ENCODE measurements around the gene SYNPO. TPM values are rescaled to one million over a fixed set of nuclear protein-coding genes. Genes with fewer than 3 reads are reported as not detected.

SYNPO gene
- total and polyA plus RNA-seq, 4 donors = 10.3 to 111 (median 42.4) TPM

DNA sequence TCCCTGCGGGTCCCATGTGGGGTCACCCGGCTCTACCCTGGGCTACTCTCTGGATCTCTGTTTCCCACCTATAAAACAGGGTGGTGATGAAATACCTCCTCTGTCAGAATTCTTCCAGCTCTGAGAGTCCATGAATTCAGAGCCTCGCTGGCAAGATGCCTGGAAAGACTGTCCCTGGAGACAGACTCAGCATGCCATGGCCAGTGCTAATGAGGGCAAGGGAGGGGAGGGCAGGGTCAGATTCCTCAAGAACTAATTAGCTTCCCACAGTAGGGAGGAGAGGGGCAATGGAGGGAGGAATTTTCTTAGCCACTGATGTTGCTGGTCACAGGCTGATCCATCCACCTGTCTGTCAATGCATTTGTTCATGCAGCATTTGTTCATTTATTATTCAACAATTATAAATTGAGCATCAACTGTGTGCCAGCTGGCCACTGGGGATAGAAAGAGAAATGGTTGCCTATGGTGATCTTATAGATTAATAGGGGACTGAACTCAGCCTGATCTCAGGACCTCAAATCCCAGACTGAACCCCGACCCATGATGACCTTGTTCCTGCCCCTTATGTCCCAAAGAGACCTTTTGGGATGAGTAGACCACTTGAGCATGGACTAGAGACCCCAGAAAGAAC, 4.7 kb downstream of the SYNPO start:
- Histone ChIP-seq H3K9ac (ENCODE audit: insufficient read depth in 1 of 2, low read length in 2 of 2) (no peak overlapping the region), H3K9me3 (ENCODE audit: control insufficient read depth in 4 of 4, insufficient read depth in 3 of 4, low read length in 3 of 4) (no peaks in the 10 kb centered on the region), H3K27ac (ENCODE audit: low read depth in 1 of 2, low read length in 1 of 2) (peak overlapping the region; percentile 26 to 94), H3K36me3 (ENCODE audit: control insufficient read depth in 4 of 4, insufficient read depth in 4 of 4, low read length in 4 of 4) (peaks cover 2 to 23% (median 8%) of the 10 kb centered on the region in 4 donors), H3K27me3 (ENCODE audit: control insufficient read depth in 3 of 3, insufficient read depth in 3 of 3, low read length in 2 of 3) (no peaks in the 10 kb centered on the region), H3K4me3 (no peak overlapping the region), H3K4me1 (ENCODE audit: control insufficient read depth in 5 of 5, insufficient read depth in 5 of 5, low read length in 5 of 5) (peaks cover 16 to 54% (median 45%) of the 10 kb centered on the region in 5 donors)
- whole genome bisulfite sequencing, 2 donors = 78 to 85% methylated on average over 4 of the region's 4 CpGs
- DNase-seq (peak; percentile 50 to 61 (median 55)), ATAC-seq (ENCODE audit: insufficient read depth, low FRiP score) (no peak)
- TF ChIP-seq, protein P1, sequence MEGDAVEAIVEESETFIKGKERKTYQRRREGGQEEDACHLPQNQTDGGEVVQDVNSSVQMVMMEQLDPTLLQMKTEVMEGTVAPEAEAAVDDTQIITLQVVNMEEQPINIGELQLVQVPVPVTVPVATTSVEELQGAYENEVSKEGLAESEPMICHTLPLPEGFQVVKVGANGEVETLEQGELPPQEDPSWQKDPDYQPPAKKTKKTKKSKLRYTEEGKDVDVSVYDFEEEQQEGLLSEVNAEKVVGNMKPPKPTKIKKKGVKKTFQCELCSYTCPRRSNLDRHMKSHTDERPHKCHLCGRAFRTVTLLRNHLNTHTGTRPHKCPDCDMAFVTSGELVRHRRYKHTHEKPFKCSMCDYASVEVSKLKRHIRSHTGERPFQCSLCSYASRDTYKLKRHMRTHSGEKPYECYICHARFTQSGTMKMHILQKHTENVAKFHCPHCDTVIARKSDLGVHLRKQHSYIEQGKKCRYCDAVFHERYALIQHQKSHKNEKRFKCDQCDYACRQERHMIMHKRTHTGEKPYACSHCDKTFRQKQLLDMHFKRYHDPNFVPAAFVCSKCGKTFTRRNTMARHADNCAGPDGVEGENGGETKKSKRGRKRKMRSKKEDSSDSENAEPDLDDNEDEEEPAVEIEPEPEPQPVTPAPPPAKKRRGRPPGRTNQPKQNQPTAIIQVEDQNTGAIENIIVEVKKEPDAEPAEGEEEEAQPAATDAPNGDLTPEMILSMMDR (IDR thresholded peaks at IDR 0.05; ENCODE audit: control extremely low read depth, extremely low read depth) = no peak

DNA sequence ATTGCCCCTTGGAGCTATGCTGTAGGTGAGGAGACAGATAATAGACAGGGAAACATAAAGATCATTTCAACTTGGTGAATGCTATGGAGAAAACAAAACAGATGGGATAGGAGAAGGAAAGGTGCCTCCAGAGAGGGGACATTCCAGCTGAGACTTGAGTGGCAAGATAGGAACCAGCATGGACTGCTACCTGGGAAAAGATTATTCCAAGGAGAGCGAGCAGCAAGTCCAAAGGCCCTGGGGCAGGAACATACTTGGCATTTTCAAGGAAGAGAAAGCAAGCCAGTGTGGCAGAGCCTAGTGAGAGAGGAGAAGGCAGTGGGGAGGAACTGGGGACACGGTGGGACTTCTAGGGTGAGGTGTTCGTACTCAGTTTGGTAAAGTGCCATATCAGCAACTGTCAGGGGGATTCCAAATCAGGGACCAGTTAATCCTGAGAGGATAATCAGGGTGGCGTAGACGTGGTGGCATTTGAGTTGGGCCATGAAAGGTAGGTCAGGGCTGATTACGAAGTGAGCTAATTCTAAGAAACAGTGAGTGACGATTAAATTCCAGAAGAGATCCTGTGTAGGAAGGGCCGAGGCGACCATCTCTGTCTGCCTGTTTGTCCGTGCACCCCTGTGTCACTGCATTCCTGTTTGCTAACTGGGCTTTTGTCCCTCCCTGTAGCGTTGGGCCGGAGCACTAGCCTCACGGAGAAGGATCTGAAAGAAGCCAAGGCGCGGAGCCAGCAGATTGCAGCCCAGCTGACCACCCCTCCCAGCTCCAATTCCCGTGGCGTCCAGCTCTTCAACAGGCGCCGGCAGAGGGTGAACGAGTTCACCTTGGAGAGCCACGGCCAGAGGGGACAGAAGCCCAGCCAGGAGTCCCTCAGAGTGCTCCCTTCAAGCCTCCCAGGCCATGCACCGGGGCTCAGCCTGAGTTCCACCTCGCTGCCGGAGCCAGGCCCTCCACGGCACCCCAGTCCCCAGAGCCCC, 7.1 kb downstream of the SYNPO start:
- Histone ChIP-seq H3K4me3 (no peak overlapping the region), H3K27me3 (ENCODE audit: control insufficient read depth in 3 of 3, insufficient read depth in 3 of 3, low read length in 2 of 3) (no peaks in the 10 kb centered on the region), H3K9me3 (ENCODE audit: control insufficient read depth in 4 of 4, insufficient read depth in 3 of 4, low read length in 3 of 4) (no peaks in the 10 kb centered on the region), H3K4me1 (ENCODE audit: control insufficient read depth in 5 of 5, insufficient read depth in 5 of 5, low read length in 5 of 5) (peaks cover 12 to 30% (median 25%) of the 10 kb centered on the region in 5 donors), H3K9ac (ENCODE audit: insufficient read depth in 1 of 2, low read length in 2 of 2) (peak overlapping the region in 1 of 2 donors; percentile 58), H3K27ac (ENCODE audit: low read depth in 1 of 2, low read length in 1 of 2) (peak overlapping the region; percentile 34 to 87), H3K36me3 (ENCODE audit: control insufficient read depth in 4 of 4, insufficient read depth in 4 of 4, low read length in 4 of 4) (peaks cover 2 to 30% (median 17%) of the 10 kb centered on the region in 4 donors)
- no peak for ATAC-seq (ENCODE audit: insufficient read depth, low FRiP score)
- WGBS, 2 donors = 63 to 84% methylated on average over 25 of the region's 25 CpGs
- peak; percentile 60 to 81 (median 64) for DNase-seq
- TF ChIP-seq, protein P1 (IDR thresholded peaks at IDR 0.05; ENCODE audit: control extremely low read depth, extremely low read depth) = no peak

DNA sequence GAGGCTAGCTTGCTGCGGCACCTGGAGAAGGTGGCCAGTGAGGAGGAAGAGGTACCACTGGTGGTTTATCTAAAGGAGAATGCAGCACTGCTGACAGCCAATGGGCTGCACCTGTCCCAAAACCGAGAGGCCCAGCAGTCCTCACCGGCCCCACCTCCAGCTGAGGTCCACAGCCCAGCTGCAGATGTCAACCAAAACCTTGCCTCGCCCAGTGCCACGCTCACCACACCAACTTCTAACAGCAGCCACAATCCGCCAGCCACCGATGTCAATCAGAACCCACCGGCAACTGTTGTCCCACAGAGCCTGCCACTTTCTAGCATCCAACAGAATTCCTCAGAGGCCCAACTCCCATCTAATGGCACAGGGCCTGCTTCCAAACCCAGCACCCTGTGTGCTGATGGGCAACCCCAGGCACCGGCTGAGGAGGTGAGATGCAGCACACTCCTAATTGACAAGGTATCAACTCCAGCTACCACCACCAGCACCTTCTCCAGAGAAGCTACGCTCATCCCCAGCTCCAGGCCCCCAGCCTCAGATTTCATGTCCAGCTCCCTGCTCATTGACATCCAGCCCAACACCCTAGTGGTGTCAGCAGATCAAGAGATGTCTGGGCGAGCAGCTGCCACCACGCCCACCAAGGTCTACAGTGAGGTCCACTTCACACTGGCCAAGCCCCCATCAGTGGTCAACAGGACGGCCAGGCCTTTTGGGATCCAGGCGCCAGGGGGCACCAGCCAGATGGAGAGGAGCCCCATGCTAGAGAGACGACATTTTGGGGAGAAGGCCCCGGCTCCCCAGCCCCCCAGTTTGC, 8.0 kb downstream of the SYNPO start:
- Histone ChIP-seq H3K4me1 (ENCODE audit: control insufficient read depth in 5 of 5, insufficient read depth in 5 of 5, low read length in 5 of 5) (peaks cover 10 to 29% (median 22%) of the 10 kb centered on the region in 5 donors), H3K9ac (ENCODE audit: insufficient read depth in 1 of 2, low read length in 2 of 2) (no peak overlapping the region), H3K9me3 (ENCODE audit: control insufficient read depth in 4 of 4, insufficient read depth in 3 of 4, low read length in 3 of 4) (no peaks in the 10 kb centered on the region), H3K4me3 (no peak overlapping the region), H3K36me3 (ENCODE audit: control insufficient read depth in 4 of 4, insufficient read depth in 4 of 4, low read length in 4 of 4) (peaks cover 2 to 34% (median 21%) of the 10 kb centered on the region in 4 donors), H3K27ac (ENCODE audit: low read depth in 1 of 2, low read length in 1 of 2) (peak overlapping the region; percentile 34 to 87), H3K27me3 (ENCODE audit: control insufficient read depth in 3 of 3, insufficient read depth in 3 of 3, low read length in 2 of 3) (no peaks in the 10 kb centered on the region)
- DNase-seq = no peak
- TF ChIP-seq, protein P1 (IDR thresholded peaks at IDR 0.05; ENCODE audit: control extremely low read depth, extremely low read depth) = no peak
- WGBS, 2 donors = 92% methylated on average over 16 of the region's 16 CpGs
- ATAC-seq (ENCODE audit: insufficient read depth, low FRiP score) = no peak

Measured in lung (tissue), 12 donors.